ENCODE results near the gene RHOBTB1. TPM values are rescaled to one million over a fixed set of nuclear protein-coding genes. Genes with fewer than 3 reads are reported as not detected.

Gene RHOBTB1
- total and polyA plus RNA-seq, 2 donors (not counting 1 experiment from before 2014, with no cell fraction given) = 19.8 to 42.6 TPM

- TF ChIP-seq EZH2 (IDR thresholded peaks at IDR 0.05; ENCODE audit: low read length, missing control alignments) (no peak), CTCF (conservative IDR thresholded peaks at IDR 0.05 in 1 of 2, IDR thresholded peaks at IDR 0.05 in 1 of 2; ENCODE audit: low read depth in 1 of 2, low read length in 2 of 2) (no peak)
- no peak overlapping the region for H3K27ac ChIP-seq (ENCODE audit: insufficient read depth, low read length)
- H3K4me3 ChIP-seq (replicated peaks in 1 of 4; ENCODE audit: control extremely low read depth in 1 of 4, insufficient read depth in 1 of 4, low read depth in 3 of 4, low read length in 4 of 4) = no peak overlapping the region
- DNase-seq (ENCODE audit: low read depth in 2 of 2) = no peak
- H4K20me1 ChIP-seq (ENCODE audit: control insufficient read depth, extremely low read depth, insufficient read depth, low read length) = no peaks in the 10 kb centered on the region
- no peak overlapping the region for H2AFZ ChIP-seq (ENCODE audit: low read length)
- H3K4me1 ChIP-seq (ENCODE audit: control insufficient read depth, extremely low read depth, insufficient read depth, low read length) = peaks cover 7% of the 10 kb centered on the region
- no peaks in the 10 kb centered on the region for H3K79me2 ChIP-seq (ENCODE audit: control insufficient read depth, insufficient read depth, low read length)
- H3K27me3 ChIP-seq (ENCODE audit: control insufficient read depth, insufficient read depth, low read length) = no peaks in the 10 kb centered on the region
- H3K36me3 ChIP-seq (ENCODE audit: control insufficient read depth, insufficient read depth, low read length) = no peaks in the 10 kb centered on the region
- H3K4me2 ChIP-seq (ENCODE audit: extremely low read depth, insufficient read depth, low read length) = no peak overlapping the region
- no peaks in the 10 kb centered on the region for H3K9me3 ChIP-seq (ENCODE audit: control insufficient read depth, insufficient read depth, low read depth, low read length)
- H3K9ac ChIP-seq (ENCODE audit: insufficient read depth, low read length) = no peak overlapping the region
Measured at GRCh38 chr10:60919551-60919950, 24.4 kb downstream of the RHOBTB1 start.

GRCh38 chr10:60917331-60918280 lies 26.4 kb downstream of the RHOBTB1 start:
- H3K9me3 ChIP-seq (ENCODE audit: control insufficient read depth, insufficient read depth, low read depth, low read length) = no peaks in the 10 kb centered on the region
- no peak overlapping the region for H2AFZ ChIP-seq (ENCODE audit: low read length)
- H3K4me3 ChIP-seq (replicated peaks in 1 of 4; ENCODE audit: control extremely low read depth in 1 of 4, insufficient read depth in 1 of 4, low read depth in 3 of 4, low read length in 4 of 4) = no peak overlapping the region
- H3K4me2 ChIP-seq (ENCODE audit: extremely low read depth, insufficient read depth, low read length) = no peak overlapping the region
- no peaks in the 10 kb centered on the region for H3K27me3 ChIP-seq (ENCODE audit: control insufficient read depth, insufficient read depth, low read length)
- H3K79me2 ChIP-seq (ENCODE audit: control insufficient read depth, insufficient read depth, low read length) = no peaks in the 10 kb centered on the region
- TF ChIP-seq CTCF (conservative IDR thresholded peaks at IDR 0.05 in 1 of 2, IDR thresholded peaks at IDR 0.05 in 1 of 2; ENCODE audit: low read depth in 1 of 2, low read length in 2 of 2) (no peak), EZH2 (IDR thresholded peaks at IDR 0.05; ENCODE audit: low read length, missing control alignments) (no peak)
- no peak overlapping the region for H3K9ac ChIP-seq (ENCODE audit: insufficient read depth, low read length)
- H4K20me1 ChIP-seq (ENCODE audit: control insufficient read depth, extremely low read depth, insufficient read depth, low read length) = no peaks in the 10 kb centered on the region
- H3K4me1 ChIP-seq (ENCODE audit: control insufficient read depth, extremely low read depth, insufficient read depth, low read length) = peaks cover 18% of the 10 kb centered on the region
- peak in 1 of 2 donors; percentile 70 for DNase-seq (ENCODE audit: low read depth in 2 of 2)
- H3K36me3 ChIP-seq (ENCODE audit: control insufficient read depth, insufficient read depth, low read length) = no peaks in the 10 kb centered on the region
- H3K27ac ChIP-seq (ENCODE audit: insufficient read depth, low read length) = no peak overlapping the region

- no peak for TF ChIP-seq EZH2 (IDR thresholded peaks at IDR 0.05; ENCODE audit: low read length, missing control alignments)
- TF ChIP-seq CTCF (conservative IDR thresholded peaks at IDR 0.05 in 1 of 2, IDR thresholded peaks at IDR 0.05 in 1 of 2; ENCODE audit: low read depth in 1 of 2, low read length in 2 of 2) = no peak
- H3K27ac ChIP-seq (ENCODE audit: insufficient read depth, low read length) = no peak overlapping the region
Measured at GRCh38 chr10:60916025-60916424, 28.0 kb downstream of the RHOBTB1 start.

More at GRCh38 chr10:60916025-60916424, 28.0 kb downstream of the RHOBTB1 start:
- Histone ChIP-seq H4K20me1 (ENCODE audit: control insufficient read depth, extremely low read depth, insufficient read depth, low read length) (no peaks in the 10 kb centered on the region), H3K9ac (ENCODE audit: insufficient read depth, low read length) (no peak overlapping the region), H3K4me3 (replicated peaks in 1 of 4; ENCODE audit: control extremely low read depth in 1 of 4, insufficient read depth in 1 of 4, low read depth in 3 of 4, low read length in 4 of 4) (no peak overlapping the region), H3K9me3 (ENCODE audit: control insufficient read depth, insufficient read depth, low read depth, low read length) (no peaks in the 10 kb centered on the region), H2AFZ (ENCODE audit: low read length) (no peak overlapping the region), H3K79me2 (ENCODE audit: control insufficient read depth, insufficient read depth, low read length) (no peaks in the 10 kb centered on the region), H3K36me3 (ENCODE audit: control insufficient read depth, insufficient read depth, low read length) (peaks cover 4% of the 10 kb centered on the region), H3K4me2 (ENCODE audit: extremely low read depth, insufficient read depth, low read length) (no peak overlapping the region), H3K27me3 (ENCODE audit: control insufficient read depth, insufficient read depth, low read length) (no peaks in the 10 kb centered on the region), H3K4me1 (ENCODE audit: control insufficient read depth, extremely low read depth, insufficient read depth, low read length) (peaks cover 18% of the 10 kb centered on the region)
- no peak for DNase-seq (ENCODE audit: low read depth in 2 of 2)
